ENCODE measurements around the gene B3GALNT1. TPM values are rescaled to one million over a fixed set of nuclear protein-coding genes. Genes with fewer than 3 reads are reported as not detected.
A peak's percentile ranks its signal among the peaks of the same experiment; 100 is the strongest.

B3GALNT1 gene
- total RNA-seq, 1 experiment from 2014 or later = 9.0 TPM

- H3K4me1 ChIP-seq = no peaks in the 10 kb centered on the region
- no TSS peak for BruUV-seq (replicated peaks)
- H3K4me1 Mint-ChIP-seq (ENCODE audit: low read depth, unreplicated experiment) = no peaks in the 10 kb centered on the region
- intact Hi-C loops (cut with micrococcal nuclease; ENCODE audit: unreplicated experiment) = no loop called here
- ChIA-PET POLR2A (no interaction called here), CTCF (no interaction called here)
- H3K27me3 Mint-ChIP-seq (ENCODE audit: insufficient read depth, unreplicated experiment) = no peaks in the 10 kb centered on the region
- H3K9me3 Mint-ChIP-seq (ENCODE audit: unreplicated experiment) = no peaks in the 10 kb centered on the region
- H3K27ac Mint-ChIP-seq (ENCODE audit: unreplicated experiment) = no peak overlapping the region
- H3K36me3 ChIP-seq (ENCODE audit: control insufficient read depth, insufficient read depth, low read length) = no peaks in the 10 kb centered on the region
- no peak overlapping the region for H3K4me3 ChIP-seq (ENCODE audit: low read depth, low read length)
- no peaks in the 10 kb centered on the region for H3K36me3 Mint-ChIP-seq (ENCODE audit: insufficient read depth, unreplicated experiment)
- no peaks in the 10 kb centered on the region for H3K27me3 ChIP-seq (replicated peaks; ENCODE audit: control insufficient read depth, insufficient read depth, low read length)
- no peaks in the 10 kb centered on the region for H3K9me3 ChIP-seq
- TF ChIP-seq, protein P1, sequence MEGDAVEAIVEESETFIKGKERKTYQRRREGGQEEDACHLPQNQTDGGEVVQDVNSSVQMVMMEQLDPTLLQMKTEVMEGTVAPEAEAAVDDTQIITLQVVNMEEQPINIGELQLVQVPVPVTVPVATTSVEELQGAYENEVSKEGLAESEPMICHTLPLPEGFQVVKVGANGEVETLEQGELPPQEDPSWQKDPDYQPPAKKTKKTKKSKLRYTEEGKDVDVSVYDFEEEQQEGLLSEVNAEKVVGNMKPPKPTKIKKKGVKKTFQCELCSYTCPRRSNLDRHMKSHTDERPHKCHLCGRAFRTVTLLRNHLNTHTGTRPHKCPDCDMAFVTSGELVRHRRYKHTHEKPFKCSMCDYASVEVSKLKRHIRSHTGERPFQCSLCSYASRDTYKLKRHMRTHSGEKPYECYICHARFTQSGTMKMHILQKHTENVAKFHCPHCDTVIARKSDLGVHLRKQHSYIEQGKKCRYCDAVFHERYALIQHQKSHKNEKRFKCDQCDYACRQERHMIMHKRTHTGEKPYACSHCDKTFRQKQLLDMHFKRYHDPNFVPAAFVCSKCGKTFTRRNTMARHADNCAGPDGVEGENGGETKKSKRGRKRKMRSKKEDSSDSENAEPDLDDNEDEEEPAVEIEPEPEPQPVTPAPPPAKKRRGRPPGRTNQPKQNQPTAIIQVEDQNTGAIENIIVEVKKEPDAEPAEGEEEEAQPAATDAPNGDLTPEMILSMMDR (IDR thresholded peaks at IDR 0.05; ENCODE audit: insufficient read depth in 1 of 2, low read depth in 1 of 2, low read length in 1 of 2, severe bottlenecking in 1 of 2, unreplicated experiment in 1 of 2) = no peak
- no peak overlapping the region for H3K4me3 Mint-ChIP-seq (ENCODE audit: unreplicated experiment)
- DNase-seq = no peak
Measured at GRCh38 chr3:161069511-161070251, 35.5 kb downstream of the B3GALNT1 start.

GRCh38 chr3:161067335-161067734 lies 37.8 kb downstream of the B3GALNT1 start:
- H3K27me3 Mint-ChIP-seq (ENCODE audit: insufficient read depth, unreplicated experiment) = no peaks in the 10 kb centered on the region
- Histone ChIP-seq H3K27me3 (replicated peaks; ENCODE audit: control insufficient read depth, insufficient read depth, low read length) (no peaks in the 10 kb centered on the region), H3K4me3 (ENCODE audit: low read depth, low read length) (no peak overlapping the region), H3K9me3 (no peaks in the 10 kb centered on the region), H3K4me1 (no peaks in the 10 kb centered on the region), H3K36me3 (ENCODE audit: control insufficient read depth, insufficient read depth, low read length) (no peaks in the 10 kb centered on the region)
- H3K36me3 Mint-ChIP-seq (ENCODE audit: insufficient read depth, unreplicated experiment) = no peaks in the 10 kb centered on the region
- POLR2A ChIA-PET = no interaction called here
- H3K4me1 Mint-ChIP-seq (ENCODE audit: low read depth, unreplicated experiment) = no peaks in the 10 kb centered on the region
- CTCF ChIA-PET = no interaction called here
- DNase-seq = no peak
- intact Hi-C loops (cut with micrococcal nuclease; ENCODE audit: unreplicated experiment) = no loop called here
- H3K27ac Mint-ChIP-seq (ENCODE audit: unreplicated experiment) = peak overlapping the region; percentile 18
- no TSS peak for BruUV-seq (replicated peaks)
- no peak overlapping the region for H3K4me3 Mint-ChIP-seq (ENCODE audit: unreplicated experiment)
- TF ChIP-seq, protein P1 (IDR thresholded peaks at IDR 0.05; ENCODE audit: insufficient read depth in 1 of 2, low read depth in 1 of 2, low read length in 1 of 2, severe bottlenecking in 1 of 2, unreplicated experiment in 1 of 2) = no peak
- H3K9me3 Mint-ChIP-seq (ENCODE audit: unreplicated experiment) = no peaks in the 10 kb centered on the region

GRCh38 chr3:161066930-161067329 lies 38.2 kb downstream of the B3GALNT1 start:
- no peak overlapping the region for H3K4me3 ChIP-seq (ENCODE audit: low read depth, low read length)
- no peaks in the 10 kb centered on the region for H3K9me3 Mint-ChIP-seq (ENCODE audit: unreplicated experiment)
- no TSS peak for BruUV-seq (replicated peaks)
- no peaks in the 10 kb centered on the region for H3K9me3 ChIP-seq
- intact Hi-C loops (cut with micrococcal nuclease; ENCODE audit: unreplicated experiment) = no loop called here
- TF ChIP-seq, protein P1 (IDR thresholded peaks at IDR 0.05; ENCODE audit: insufficient read depth in 1 of 2, low read depth in 1 of 2, low read length in 1 of 2, severe bottlenecking in 1 of 2, unreplicated experiment in 1 of 2) = no peak
- DNase-seq = peak in 1 of 2 experiments; percentile 6
- no peaks in the 10 kb centered on the region for H3K36me3 Mint-ChIP-seq (ENCODE audit: insufficient read depth, unreplicated experiment)
- H3K27me3 Mint-ChIP-seq (ENCODE audit: insufficient read depth, unreplicated experiment) = no peaks in the 10 kb centered on the region
- CTCF ChIA-PET = no interaction called here
- H3K27me3 ChIP-seq (replicated peaks; ENCODE audit: control insufficient read depth, insufficient read depth, low read length) = no peaks in the 10 kb centered on the region
- no peaks in the 10 kb centered on the region for H3K36me3 ChIP-seq (ENCODE audit: control insufficient read depth, insufficient read depth, low read length)
- POLR2A ChIA-PET = no interaction called here
- no peaks in the 10 kb centered on the region for H3K4me1 ChIP-seq
- no peak overlapping the region for H3K4me3 Mint-ChIP-seq (ENCODE audit: unreplicated experiment)
- peak overlapping the region; percentile 18 for H3K27ac Mint-ChIP-seq (ENCODE audit: unreplicated experiment)
- H3K4me1 Mint-ChIP-seq (ENCODE audit: low read depth, unreplicated experiment) = no peaks in the 10 kb centered on the region
